Inflammatory macrophage treated with lipopolysaccharide for 4 hours (primary cell): ENCODE results near the gene WDR35.

Experiments used
- DNase-seq: peaks from one replicate; pipeline ENCODE4 v3.0.0-alpha.2; 2020

The WDR35 gene

DNA sequence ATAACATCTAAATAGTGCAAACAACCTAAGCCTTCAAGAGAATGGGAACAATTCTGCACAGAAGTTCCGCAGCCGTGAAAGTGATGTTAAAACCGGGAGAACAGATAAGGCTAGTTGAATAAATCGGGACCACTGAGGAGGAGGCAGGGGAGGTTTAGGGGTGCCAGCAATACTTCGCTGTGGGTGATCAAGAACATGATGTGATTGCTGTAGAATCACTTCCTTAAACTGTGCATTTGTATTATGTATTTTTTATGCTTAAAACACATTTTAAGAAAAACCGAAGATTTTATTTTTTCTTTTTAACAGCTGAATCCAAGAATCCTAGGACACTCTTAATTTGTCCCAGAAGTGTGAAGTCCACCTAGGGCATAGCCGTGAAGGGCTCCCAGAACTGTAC is 121.7 kb downstream of the WDR35 start:
- no peak for DNase-seq

DNA sequence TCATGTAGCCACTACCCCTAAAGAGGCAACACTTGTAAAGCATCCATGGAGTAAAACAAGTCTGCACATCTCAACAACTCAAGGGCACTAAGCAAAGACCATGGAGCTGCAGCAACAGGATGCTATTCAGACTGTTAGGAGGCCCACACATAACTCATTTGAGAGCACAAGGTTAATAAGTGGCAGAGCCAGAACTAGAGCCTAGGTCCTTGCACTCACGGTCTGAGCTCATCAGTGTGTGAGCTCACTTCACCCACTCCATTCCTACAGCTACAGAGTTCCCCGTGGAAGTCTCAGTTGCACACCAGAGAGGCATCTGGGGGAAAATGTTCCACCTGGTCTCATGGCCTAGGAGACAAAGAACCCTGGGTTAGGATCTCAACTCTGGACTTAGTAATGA is 123.1 kb downstream of the WDR35 start:
- DNase-seq: peak; percentile 29

DNA sequence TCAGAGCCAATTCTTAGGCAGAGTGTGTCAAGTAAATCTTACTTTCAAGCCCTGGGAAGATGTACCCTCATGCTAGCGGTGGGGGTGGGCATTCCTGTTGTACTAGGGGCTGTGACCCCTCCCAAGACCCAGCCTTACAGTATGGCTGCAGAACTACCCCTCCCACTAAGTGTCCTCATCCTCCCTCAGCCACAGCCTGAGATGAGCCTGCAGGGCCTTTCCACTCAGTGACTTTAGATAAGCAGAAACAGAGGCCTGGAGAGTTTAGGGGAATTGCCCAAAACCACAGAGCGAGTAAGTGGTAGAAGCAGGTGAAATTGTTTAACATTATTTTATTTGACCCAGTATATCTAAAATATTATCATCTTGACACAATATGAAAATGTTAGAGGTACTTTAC is 124.8 kb downstream of the WDR35 start:
- DNase-seq: no peak

DNA sequence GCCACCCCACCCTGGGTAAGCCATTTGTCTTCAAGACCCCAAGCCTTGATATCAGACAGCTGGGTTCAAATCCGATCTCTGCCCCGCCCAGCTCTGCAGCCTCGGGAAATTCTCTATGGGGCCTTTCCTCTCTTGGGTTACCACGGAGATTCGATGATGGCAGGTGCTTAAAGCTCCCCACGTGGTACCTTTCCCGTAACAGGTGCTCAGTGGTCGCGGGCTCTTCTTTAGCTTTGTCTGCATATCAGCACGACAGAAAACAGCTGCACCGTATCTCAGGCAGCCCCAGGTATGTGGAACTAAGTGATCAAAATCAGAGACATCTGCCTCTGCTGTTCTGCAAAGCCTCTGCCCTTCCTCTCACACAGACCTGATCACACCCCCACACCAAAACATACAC is 125.5 kb downstream of the WDR35 start:
- no peak for DNase-seq

DNA sequence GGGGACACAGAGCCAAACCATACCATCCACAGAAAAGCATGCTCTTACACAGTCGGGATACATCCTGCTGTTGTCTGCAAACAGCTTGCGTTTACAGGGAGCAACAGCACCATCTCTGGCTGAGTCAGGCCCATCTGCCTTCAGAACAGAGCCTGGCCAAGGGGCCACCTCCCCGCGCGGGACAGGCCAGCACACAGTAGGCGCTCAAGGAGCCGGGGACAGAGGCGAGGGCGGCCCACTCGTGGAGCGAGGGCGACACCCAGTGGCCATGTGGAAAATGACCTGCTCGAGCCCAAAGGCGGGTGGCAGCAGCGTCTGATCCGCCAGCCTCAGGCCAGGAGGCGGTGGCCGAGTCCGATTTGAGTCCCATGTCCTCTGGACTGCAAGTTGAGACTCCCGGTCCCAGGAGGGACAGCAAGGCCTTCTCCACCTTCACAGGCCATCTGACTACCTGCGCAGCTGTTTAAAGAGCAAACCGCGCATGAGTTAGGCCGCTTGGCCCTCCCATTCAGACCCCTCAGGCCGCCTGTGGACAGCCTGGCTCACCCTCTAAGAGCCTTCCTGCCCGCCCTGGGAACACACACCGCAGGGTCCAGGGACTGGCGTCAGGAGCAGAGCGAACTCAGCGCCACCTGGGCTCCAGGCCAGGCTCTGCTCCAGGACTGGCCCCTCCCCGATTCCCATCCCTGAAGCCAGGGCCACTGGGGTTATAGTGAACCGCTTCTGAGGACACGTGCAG is 126.4 kb downstream of the WDR35 start:
- peak; percentile 43 for DNase-seq

DNA sequence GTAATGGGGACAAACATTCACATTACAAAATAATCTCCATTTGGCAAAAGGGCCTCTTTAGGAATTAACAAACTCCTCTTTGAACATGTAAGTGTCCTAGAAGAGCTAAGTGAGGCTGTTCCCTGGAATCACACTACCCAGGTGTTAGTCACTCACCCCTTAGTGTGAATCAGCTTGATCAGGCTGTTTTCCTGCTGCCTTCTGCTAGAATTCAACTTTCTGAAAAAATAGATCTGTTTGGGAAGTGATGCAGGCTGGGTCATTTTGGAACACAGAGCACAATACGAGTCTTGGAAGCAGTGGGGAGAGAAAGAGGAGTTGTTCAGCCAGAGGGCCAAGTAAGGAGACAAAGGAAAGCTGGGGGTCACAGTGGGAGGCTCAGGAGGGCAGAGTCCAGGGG is 128.1 kb downstream of the WDR35 start:
- no peak for DNase-seq
